Breast epithelium (tissue), 3 donors: ENCODE measurements around the gene IFIH1.

Experiments used
- POLR2A ChIP-seq: fragments of 450-650 bp; IDR thresholded peaks from one replicate; pipeline ENCODE4 v1.6.1; 2016; ENCODE audit warnings: antibody characterized with exemption, mild to moderate bottlenecking, moderate library complexity
- POLR2AphosphoS5 ChIP-seq, 3 donors: sonication (generic); formaldehyde crosslinking; IDR thresholded peaks; one replicate each; pipeline ENCODE4 v1.6.1; 2017; ENCODE audit warnings: antibody characterized with exemption in 3 of 3
- TF ChIP-seq, protein P1 (sequence below), 3 donors: fragments of 450-650 bp; IDR thresholded peaks; one replicate each; pipeline ENCODE4 v1.5.1; 2016 to 2017; ENCODE audit warnings: antibody characterized with exemption in 3 of 3, mild to moderate bottlenecking in 3 of 3, moderate library complexity in 3 of 3

DNA sequence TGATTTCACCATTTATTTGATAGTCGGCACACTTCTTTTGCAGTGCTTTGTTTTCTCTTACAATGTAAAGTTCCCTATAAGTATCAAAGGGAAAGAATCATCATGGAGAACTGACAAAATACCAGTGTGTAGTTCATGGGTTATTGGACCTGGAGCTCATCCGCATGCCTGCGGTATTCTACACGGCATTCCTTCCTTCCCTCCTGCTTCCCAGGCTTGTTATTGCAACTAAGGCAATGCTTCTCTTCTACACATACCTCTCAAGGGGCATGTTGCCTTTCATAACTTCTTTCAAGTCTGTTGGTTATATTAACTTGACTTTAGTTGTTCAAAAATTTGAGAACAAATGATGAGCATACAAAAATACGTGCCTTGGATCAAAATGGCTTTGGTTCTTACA is 51.0 kb downstream of the IFIH1 start:
- TF ChIP-seq, protein P1, sequence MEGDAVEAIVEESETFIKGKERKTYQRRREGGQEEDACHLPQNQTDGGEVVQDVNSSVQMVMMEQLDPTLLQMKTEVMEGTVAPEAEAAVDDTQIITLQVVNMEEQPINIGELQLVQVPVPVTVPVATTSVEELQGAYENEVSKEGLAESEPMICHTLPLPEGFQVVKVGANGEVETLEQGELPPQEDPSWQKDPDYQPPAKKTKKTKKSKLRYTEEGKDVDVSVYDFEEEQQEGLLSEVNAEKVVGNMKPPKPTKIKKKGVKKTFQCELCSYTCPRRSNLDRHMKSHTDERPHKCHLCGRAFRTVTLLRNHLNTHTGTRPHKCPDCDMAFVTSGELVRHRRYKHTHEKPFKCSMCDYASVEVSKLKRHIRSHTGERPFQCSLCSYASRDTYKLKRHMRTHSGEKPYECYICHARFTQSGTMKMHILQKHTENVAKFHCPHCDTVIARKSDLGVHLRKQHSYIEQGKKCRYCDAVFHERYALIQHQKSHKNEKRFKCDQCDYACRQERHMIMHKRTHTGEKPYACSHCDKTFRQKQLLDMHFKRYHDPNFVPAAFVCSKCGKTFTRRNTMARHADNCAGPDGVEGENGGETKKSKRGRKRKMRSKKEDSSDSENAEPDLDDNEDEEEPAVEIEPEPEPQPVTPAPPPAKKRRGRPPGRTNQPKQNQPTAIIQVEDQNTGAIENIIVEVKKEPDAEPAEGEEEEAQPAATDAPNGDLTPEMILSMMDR (IDR thresholded peaks at IDR 0.05) = no peak
- no peak for TF ChIP-seq POLR2A
- no peak for TF ChIP-seq POLR2AphosphoS5 (IDR thresholded peaks at IDR 0.05)
